Cardiac muscle cell (in vitro differentiated cells and primary cell): ENCODE data around the gene MYADM. TPM values are rescaled to one million over a fixed set of nuclear protein-coding genes. Genes with fewer than 3 reads are reported as not detected.

Experiments
- DNase-seq, 2 donors: peaks; one replicate each; pipeline versions ENCODE4 v3.0.0 to v3.0.0-alpha.2; 2010 to 2017; ENCODE audit warnings: low read depth in 1 of 2, low spot score in 1 of 2
- H3K27ac ChIP-seq: fragments of 200-600 bp; sonication (generic); 2 replicates; pipeline ENCODE4 v1.5.1; 2016
- H3K27me3 ChIP-seq: fragments of 200-600 bp; sonication (generic); 2 replicates; pipeline ENCODE4 v1.6.0; 2016; ENCODE audit warnings: control low read depth
- H3K36me3 ChIP-seq: fragments of 200-600 bp; sonication (generic); 2 replicates; pipeline ENCODE4 v1.5.1; 2016; ENCODE audit warnings: control low read depth
- H3K4me1 ChIP-seq: fragments of 200-600 bp; sonication (generic); 2 replicates; pipeline ENCODE4 v1.8.1; 2017; ENCODE audit warnings: low read depth, mild to moderate bottlenecking, mixed run types
- H3K4me3 ChIP-seq: fragments of 200-600 bp; sonication (generic); 2 replicates; pipeline ENCODE4 v1.5.1; 2016; ENCODE audit warnings: mild to moderate bottlenecking
- H3K9me3 ChIP-seq: fragments of 200-600 bp; sonication (generic); 2 replicates; pipeline ENCODE4 v1.5.1; 2017; ENCODE audit warnings: low read depth, mild to moderate bottlenecking, control low read depth
- polyA plus RNA-seq: library from polyadenylated mRNA; unstranded; fragments of >200 nt; fragmentation: Nextera tagmentation; extraction: Ambion mirVana; gene quantifications from 2 replicates; pipeline ENCODE4 v1.2.1, GENCODE V29; 2016
- total RNA-seq: library from RNA; depleted of rRNA; stranded (reverse); fragments of >200 nt; gene quantifications from 2 replicates; pipeline ENCODE4 v1.2.3, GENCODE V29; 2016
- TF ChIP-seq, protein P1 (sequence below): IDR thresholded peaks from 2 replicates; pipeline ENCODE4 v1.5.1; 2012; ENCODE audit warnings: low read depth, mild to moderate bottlenecking, low read length

The MYADM gene
- total and polyA plus RNA-seq, 2 experiments from 2014 or later = 150 to 166 TPM

DNA sequence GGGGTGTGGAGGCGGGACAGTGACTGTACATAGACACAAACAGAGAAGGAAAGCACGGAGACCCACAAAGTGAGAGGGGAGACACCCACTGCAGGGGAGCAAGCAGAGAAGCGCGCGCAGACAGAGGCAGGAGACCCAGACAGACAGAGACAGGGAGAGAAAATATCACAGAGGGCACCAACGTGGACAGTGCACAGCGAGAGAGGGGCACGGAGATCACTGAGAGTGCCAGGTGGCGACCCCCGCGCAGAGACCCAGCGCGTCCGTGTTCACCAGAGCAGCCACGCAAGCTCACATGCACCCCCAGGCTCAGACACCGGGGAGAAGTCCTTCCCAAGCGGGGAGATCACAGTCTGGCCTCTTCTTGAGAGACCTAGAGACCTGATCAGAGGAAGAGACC is 40.0 kb downstream of the MYADM start:
- Histone ChIP-seq H3K36me3 (no peaks in the 10 kb centered on the region), H3K4me1 (no peaks in the 10 kb centered on the region), H3K9me3 (no peaks in the 10 kb centered on the region), H3K27me3 (peaks cover 78% of the 10 kb centered on the region), H3K4me3 (no peak overlapping the region), H3K27ac (no peak overlapping the region)
- DNase-seq = no peak
- TF ChIP-seq, protein P1, sequence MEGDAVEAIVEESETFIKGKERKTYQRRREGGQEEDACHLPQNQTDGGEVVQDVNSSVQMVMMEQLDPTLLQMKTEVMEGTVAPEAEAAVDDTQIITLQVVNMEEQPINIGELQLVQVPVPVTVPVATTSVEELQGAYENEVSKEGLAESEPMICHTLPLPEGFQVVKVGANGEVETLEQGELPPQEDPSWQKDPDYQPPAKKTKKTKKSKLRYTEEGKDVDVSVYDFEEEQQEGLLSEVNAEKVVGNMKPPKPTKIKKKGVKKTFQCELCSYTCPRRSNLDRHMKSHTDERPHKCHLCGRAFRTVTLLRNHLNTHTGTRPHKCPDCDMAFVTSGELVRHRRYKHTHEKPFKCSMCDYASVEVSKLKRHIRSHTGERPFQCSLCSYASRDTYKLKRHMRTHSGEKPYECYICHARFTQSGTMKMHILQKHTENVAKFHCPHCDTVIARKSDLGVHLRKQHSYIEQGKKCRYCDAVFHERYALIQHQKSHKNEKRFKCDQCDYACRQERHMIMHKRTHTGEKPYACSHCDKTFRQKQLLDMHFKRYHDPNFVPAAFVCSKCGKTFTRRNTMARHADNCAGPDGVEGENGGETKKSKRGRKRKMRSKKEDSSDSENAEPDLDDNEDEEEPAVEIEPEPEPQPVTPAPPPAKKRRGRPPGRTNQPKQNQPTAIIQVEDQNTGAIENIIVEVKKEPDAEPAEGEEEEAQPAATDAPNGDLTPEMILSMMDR = no peak

DNA sequence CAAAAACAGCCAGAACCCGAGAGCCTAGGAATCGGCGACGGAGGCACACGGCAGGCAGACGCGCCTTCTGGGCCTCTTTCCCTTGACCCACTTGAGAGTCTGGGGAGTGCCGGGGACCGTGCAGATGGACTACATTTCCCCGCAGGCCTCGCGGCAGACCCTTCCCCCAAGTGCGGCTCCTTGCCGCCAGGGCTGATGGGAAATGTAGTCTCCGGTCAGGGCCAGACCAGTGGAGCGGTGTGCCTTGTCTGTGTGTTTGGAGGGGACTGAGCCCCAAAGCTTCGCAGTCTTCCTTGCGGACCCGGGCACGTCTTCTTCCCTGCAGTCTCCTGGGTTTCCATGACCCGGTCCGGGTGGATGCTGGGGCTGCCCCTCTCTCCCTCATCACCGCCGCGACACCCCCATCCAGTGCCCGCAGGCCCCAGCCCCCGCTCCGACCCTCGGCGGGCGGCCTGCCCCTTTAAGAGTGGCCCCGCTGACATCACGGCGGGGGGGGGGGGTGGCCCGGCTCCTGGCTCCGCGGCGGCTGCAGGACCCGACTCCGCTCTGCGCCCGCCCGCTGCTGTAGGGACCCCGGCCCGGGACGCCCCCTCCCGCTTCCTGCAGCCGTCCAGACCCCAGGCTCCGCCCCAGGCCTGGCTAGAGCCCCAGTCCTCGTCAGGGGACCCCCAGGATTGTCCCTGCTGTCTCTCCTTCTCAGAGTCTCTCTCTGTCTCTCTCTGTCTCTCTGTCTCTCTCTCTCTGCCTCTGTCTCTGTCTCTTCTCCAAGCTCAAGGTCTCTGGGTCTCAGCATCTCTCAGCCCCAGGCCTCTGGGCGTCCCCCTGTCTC is 40.6 kb downstream of the MYADM start:
- Histone ChIP-seq H3K27me3 (peaks cover 78% of the 10 kb centered on the region), H3K27ac (no peak overlapping the region), H3K9me3 (no peaks in the 10 kb centered on the region), H3K4me3 (peak overlapping the region; percentile 13), H3K36me3 (no peaks in the 10 kb centered on the region), H3K4me1 (no peaks in the 10 kb centered on the region)
- TF ChIP-seq, protein P1 = no peak
- peak; percentile 71 to 79 for DNase-seq

DNA sequence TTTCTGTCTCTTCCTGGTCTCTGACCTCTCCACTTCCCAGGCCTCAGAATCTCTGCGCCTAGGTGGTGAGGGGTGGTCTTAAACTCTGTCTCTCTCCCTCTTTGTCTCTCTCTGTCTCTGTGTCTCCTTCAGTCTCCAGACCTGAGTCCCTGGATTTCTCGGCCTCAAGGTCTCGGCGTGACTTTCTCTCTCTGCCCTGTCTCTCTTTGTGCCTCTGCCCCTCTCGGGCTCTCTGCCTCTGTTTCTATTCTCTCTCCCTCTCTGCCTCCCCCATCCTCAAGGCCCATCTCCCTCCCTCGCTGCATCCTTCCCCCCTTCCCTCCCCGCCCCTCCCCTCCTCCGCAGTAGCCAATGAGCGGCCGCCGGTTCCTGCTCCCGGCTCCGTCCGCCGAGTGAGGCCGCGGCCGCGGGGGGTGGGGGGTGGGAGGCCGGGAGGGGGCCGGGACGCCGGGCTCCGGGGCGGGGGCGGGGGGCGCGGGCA is 41.3 kb downstream of the MYADM start, which contains the start of gene CACNG7:
Gene CACNG7 (plus strand): TSS at position 344 of the 481 bp plus-strand sequence. CDS start 3,554 bp downstream, outside the sequence.
- DNase-seq = peak in 1 of 2 donors; percentile 35
- Histone ChIP-seq H3K4me3 (peak within 1 kb of the TSS; percentile 27), H3K4me1 (no peaks in the 10 kb centered on the region), H3K36me3 (no peaks in the 10 kb centered on the region), H3K9me3 (no peaks in the 10 kb centered on the region), H3K27ac (no peak within 1 kb of the TSS), H3K27me3 (peaks cover 78% of the 10 kb centered on the region)
- TF ChIP-seq, protein P1 = no peak

DNA sequence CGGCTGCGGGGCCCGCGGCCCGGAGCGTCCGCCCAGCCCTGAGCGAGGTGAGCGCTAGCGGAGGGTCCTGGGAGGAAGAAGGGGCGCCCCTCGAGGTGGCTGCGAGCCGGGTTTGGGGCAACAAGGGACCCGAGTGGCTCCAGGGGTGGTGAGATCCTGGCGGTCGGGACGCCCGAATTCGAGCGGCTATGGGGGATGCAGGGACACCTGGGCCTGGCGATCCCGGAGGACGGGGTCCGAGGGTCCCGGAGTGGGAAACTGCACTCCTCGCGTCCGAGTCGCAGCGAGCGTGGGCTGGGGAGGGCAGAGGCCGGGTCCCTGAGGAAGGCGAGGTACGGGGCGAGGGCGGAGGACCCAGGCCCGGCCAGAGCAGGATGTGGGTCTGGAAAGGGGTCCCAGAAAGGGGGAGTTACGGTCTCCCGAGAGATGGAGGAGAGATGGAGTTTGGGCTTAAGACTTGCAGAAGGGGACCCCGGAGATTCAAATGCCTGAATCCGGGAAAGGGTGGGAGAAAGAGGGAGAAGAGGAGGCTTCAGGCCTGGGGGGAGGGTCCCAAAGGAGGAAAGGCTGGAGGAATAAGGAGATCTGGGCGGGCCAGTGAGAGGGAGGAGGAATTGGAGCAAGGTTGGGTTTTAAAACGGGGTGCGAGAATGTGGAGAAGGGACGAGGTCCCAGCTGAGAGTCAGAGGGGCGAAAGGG is 41.9 kb downstream of the MYADM start:
- TF ChIP-seq, protein P1 = no peak
- Histone ChIP-seq H3K4me3 (peak overlapping the region; percentile 27), H3K4me1 (no peaks in the 10 kb centered on the region), H3K27ac (no peak overlapping the region), H3K9me3 (no peaks in the 10 kb centered on the region), H3K27me3 (peaks cover 72% of the 10 kb centered on the region), H3K36me3 (no peaks in the 10 kb centered on the region)
- DNase-seq = no peak

DNA sequence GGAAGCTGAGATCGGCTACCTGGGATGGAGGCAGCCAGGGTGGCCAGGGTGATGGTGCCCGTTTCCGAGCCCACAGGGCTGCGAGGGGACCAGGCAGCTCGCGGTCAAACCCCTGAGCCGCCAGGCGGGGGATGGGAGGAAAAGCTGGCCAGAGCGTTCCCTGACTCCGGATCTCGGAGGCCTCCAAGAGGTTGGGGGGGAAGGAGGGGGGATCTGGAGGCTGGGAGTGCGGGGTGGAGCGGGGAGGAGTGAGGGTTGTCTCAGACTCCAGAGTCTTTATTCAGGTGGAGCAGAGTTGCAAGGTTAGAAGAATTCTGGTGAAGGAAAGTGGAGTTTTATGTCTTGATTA is 42.5 kb downstream of the MYADM start:
- TF ChIP-seq, protein P1 = no peak
- no peak overlapping the region for H3K27ac ChIP-seq
- peak overlapping the region; percentile 27 for H3K4me3 ChIP-seq
- H3K27me3 ChIP-seq = peaks cover 67% of the 10 kb centered on the region
- no peaks in the 10 kb centered on the region for H3K4me1 ChIP-seq
- H3K36me3 ChIP-seq = no peaks in the 10 kb centered on the region
- H3K9me3 ChIP-seq = no peaks in the 10 kb centered on the region
- DNase-seq = peak; percentile 12 to 23
